Astrocyte of the spinal cord (primary cell): ENCODE results near the gene PRTFDC1.

Source experiments
- DNase-seq: peaks from one replicate; pipeline ENCODE4 v3.0.0; 2011; ENCODE audit warnings: low read depth, low spot score
- H3K4me3 ChIP-seq: 2 replicates; pipeline ENCODE4 v1.5.1; 2011; ENCODE audit warnings: low read depth, mild to moderate bottlenecking, low read length, moderate library complexity
- in situ Hi-C: cut with HindIII; loops from 2 replicates; pipeline ENCODE4 v1.10.0; 2017; ENCODE audit warnings: low sequenced_read_pairs
- TF ChIP-seq, protein P1 (sequence below): IDR thresholded peaks from 2 replicates; pipeline ENCODE4 v1.5.1; 2012; ENCODE audit warnings: low read depth, mild to moderate bottlenecking, low read length, inconsistent platforms

The PRTFDC1 gene

DNA sequence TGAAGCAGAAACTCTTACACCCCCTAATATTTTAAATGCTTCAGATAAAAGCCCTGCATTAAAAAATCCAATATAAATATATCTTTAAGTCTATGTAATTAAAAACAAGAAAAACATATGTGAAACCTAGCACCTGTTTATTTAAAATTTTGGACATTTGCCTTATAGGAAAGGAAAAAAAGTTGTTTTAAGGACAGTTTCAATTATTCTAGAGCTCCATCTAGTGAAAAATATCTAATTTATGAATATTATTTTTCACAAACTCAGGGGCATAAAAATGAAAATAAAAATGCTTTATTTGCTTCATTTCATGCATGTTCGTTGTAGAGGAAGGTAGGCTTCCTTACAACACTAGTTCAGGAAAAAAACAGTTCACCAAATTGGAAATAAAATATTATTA lies 37.5 kb upstream of the PRTFDC1 start:
- DNase-seq, result peak; percentile 28
- in situ Hi-C loops, result no loop called here
- TF ChIP-seq, protein P1, sequence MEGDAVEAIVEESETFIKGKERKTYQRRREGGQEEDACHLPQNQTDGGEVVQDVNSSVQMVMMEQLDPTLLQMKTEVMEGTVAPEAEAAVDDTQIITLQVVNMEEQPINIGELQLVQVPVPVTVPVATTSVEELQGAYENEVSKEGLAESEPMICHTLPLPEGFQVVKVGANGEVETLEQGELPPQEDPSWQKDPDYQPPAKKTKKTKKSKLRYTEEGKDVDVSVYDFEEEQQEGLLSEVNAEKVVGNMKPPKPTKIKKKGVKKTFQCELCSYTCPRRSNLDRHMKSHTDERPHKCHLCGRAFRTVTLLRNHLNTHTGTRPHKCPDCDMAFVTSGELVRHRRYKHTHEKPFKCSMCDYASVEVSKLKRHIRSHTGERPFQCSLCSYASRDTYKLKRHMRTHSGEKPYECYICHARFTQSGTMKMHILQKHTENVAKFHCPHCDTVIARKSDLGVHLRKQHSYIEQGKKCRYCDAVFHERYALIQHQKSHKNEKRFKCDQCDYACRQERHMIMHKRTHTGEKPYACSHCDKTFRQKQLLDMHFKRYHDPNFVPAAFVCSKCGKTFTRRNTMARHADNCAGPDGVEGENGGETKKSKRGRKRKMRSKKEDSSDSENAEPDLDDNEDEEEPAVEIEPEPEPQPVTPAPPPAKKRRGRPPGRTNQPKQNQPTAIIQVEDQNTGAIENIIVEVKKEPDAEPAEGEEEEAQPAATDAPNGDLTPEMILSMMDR, result no peak
- no peak overlapping the region for H3K4me3 ChIP-seq

DNA sequence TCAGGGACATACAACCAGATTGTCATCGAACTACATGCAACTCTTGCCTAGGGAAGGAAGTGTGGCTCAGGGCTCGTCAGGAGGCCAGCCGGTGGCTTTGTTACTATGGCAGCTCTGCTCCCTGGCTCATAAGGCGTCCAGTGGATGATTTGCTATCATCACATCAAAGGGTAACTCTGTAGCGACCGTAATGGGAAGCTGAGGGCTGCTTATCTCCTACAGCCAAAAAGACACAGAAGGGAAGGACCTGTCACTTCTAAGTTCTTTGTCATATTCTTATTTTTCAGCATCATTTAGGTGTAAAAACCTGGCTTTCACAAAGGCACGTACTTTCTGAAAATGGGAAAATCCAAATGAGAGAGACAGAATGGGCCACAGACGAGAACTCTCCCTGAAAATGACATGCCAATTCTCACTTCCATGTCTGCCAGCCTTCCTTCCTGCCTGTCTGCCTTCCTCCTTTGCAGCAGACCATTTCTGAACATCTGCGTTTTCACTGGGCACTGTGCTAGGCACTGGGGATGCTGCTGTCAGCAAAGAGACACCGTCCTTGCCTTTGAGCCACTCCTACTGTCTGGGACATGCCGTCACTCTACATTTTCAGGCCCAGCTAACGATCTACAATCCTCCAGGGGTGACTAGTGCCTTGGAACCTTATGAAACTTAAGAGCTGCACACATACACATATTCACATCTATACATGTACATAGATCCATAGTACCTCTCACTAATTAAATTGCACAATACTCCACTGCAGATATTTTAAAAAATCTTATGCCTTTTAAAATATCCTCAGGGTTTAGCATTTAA lies 36.6 kb upstream of the PRTFDC1 start:
- DNase-seq, result no peak
- in situ Hi-C loops, result no loop called here
- TF ChIP-seq, protein P1, result no peak
- H3K4me3 ChIP-seq, result no peak overlapping the region

DNA sequence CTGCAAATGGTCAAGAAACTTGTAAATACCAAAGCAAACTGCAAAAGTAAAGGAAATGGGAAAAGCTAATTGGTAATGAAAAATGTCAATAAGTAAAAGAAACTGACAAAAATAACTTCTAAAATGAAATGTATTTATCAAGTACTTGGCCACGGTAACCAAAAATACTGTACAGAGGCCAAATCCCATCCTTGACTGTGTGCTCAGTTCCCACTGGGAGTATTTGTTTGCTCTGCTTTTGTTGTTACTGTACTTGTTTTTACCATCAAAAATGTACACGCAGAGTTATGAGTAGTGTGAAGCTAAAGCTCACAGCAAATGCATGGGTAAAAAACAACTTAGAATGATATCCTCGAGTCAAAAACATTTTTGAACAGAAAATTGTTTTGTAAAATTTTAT lies 32.5 kb upstream of the PRTFDC1 start:
- in situ Hi-C loops, result no loop called here
- H3K4me3 ChIP-seq, result no peak overlapping the region
- TF ChIP-seq, protein P1, result no peak
- no peak for DNase-seq

DNA sequence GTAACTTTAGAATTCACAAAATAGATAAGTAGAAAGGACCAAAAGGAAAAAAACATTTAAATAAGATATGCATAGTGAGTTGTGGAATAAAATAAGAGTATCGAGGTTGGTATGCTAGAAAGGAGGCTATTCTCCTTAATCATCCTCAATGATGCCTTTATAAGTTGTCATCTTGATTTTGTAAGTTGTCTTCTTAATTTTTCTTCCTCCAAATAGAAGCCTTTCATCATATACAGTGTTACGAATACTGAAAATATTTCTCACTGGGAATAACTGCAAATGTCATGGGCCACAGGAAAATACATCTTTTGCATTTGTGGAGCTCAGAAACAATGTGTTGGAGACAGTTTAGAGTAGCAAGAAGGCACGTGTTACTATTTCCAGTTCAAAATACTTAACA lies 31.5 kb upstream of the PRTFDC1 start:
- no peak for DNase-seq
- in situ Hi-C loops, result no loop called here
- H3K4me3 ChIP-seq, result no peak overlapping the region
- TF ChIP-seq, protein P1, result no peak

DNA sequence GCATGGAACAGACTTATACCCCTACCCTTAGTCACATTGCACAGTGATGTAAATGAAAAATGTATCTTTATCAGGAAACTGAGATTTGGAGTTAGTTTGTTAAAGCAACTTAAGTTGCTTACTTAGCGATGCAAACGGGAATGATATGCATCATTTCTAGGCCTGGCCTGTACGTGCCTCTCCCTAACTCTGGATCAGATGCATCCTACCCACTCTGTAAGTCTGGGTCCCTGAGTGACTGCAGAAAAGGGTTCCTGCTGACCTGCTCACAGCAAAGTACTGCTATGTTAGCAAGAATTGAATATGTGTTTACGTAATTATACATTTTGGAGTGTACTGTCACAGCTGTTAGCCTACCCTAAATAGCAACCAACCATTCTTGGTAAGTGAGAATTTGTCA lies 30.7 kb upstream of the PRTFDC1 start:
- no peak overlapping the region for H3K4me3 ChIP-seq
- TF ChIP-seq, protein P1, result no peak
- in situ Hi-C loops, result no loop called here
- DNase-seq, result no peak

DNA sequence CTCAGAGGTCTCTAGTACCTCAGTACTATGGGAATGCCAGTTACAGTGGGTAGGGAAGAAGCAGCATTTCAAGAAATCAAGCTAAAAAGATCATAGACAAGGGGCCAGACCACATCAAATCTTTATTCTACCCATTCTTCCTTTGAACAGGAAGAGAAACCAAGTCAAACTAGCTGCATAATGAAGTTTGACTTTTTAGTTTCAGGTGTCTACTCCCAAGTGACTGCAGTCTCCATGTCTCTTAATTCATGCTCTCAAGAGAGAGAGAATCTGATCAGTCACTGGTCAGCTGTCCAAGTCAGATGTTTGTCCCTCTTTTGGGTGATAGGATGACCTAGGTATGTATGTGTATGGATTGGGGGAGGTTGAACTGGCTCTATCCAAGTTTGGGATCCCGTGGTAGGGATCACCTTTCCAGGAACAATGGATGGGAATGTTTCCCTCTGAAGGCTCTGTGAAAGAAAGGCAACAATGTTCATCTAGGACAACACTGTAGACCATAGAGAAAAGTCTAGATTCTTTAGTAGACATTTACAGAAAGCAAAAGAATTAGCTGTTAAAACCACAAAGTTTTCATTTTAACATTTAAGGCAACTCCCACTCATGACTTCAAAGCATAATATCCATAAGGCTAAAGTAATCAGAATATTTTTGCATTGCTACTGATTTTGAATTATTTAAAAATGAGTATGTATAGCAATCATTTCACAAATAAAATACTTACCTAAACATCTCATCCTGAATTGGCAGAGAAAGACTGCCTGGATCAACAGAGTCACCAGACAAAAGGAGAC lies 30.1 kb upstream of the PRTFDC1 start:
- in situ Hi-C loops, result no loop called here
- DNase-seq, result no peak
- H3K4me3 ChIP-seq, result no peak overlapping the region
- TF ChIP-seq, protein P1, result no peak
